GM19468 (cell line): ENCODE data around the gene CD300LG.
"Not testable (repeated sequence)": the region's sequence is repeated elsewhere in the genome, so short reads cannot be mapped to it uniquely, and the experiment has no call there.

Experiments used
- ATAC-seq: cut with Tn5 transposase; IDR thresholded peaks from one replicate; pipeline ENCODE4 v1.9.1; 2021; ENCODE audit warnings: mild to moderate bottlenecking, moderate library complexity, moderate number of reproducible peaks; ENCODE audit not compliant: unreplicated experiment; ENCODE audit errors: extremely low read depth

The CD300LG gene, protein sequence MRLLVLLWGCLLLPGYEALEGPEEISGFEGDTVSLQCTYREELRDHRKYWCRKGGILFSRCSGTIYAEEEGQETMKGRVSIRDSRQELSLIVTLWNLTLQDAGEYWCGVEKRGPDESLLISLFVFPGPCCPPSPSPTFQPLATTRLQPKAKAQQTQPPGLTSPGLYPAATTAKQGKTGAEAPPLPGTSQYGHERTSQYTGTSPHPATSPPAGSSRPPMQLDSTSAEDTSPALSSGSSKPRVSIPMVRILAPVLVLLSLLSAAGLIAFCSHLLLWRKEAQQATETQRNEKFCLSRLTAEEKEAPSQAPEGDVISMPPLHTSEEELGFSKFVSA

GRCh38 chr17:43846963-43847371, at the start of gene CD300LG:
TSS of gene CD300LG (plus strand) at chr17:43847176. CDS start at chr17:43847217, 41 bp downstream.
- no peak for ATAC-seq

DNA sequence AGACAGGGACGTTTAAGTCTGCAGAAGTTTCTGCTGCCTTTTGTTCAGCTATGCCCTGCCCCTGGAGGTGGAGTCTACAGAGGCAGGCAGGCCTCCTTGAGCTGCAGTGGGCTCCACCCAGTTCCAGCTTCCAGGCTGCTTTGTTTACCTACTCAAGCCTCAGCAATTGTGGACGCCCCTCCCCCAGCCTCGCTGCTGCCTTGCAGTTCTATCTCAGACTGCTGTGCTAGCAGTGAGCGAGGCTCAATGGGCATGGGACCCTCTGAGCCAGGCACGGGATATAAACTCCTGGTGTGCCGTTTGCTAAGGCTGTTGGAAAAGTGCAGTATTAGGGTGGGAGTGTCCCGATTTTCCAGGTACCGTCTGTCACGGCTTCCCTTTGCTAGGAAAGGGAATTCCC, 49.0 kb upstream of the CD300LG start:
- not testable (repeated sequence) for ATAC-seq

DNA sequence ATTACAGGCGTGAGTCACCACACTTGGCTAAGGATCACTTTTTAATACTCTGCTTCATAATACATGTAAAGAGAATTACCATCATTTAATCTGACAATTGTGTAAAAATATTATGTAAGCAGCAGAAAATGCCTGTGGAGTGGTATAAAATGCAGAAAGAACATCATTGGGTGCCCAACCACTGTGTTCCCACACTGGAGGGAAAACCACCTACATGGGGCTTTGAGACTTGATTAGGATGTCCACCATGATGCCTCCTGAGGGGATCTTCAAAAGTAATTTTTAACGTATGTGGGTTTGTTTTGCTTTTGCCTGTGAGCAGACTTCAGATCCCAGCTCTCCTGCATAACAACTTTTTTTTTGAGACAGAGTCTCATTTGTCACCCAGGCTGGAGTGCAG, 47.9 kb upstream of the CD300LG start:
- ATAC-seq: no peak

GRCh38 chr17:43800736-43801135, 46.2 kb upstream of the CD300LG start:
- ATAC-seq: no peak

DNA sequence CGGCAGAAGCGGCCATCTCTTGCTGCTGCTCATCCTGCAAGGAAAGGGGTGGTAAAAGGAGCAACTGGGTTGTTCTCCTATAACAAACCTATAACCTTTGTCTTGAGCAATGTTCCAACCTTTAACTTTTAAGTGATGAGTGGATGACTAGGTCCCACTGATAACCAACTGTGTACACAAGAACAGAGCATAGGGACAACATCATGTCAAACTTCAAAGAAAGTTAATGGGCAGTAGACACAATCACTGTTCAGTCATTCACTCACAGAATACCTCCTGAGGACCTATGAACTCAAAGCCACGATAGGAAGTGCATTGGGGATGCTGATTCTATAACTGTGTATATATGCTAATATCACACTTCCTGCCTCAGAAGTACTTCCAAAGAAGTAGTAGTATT, 45.1 kb upstream of the CD300LG start:
- ATAC-seq: no peak

DNA sequence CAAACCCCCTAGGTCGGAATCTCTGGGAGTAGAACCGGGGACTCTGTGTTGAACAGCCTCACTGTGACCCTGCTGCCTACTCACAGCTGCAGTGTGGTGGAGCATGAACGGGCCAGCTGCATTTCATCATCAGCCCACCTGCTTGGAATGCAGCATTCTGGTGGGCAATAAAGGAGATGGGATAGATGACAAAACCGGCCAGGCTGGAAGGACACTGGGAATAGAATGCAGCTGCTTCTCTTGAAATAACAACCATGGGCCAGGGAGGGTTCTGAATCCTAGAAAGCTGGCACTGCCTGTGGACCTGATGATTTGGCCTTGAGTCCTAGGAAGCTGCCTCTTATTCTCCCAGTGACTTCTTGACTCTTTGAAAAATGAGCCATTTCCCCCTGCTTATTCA, 43.2 kb upstream of the CD300LG start:
- ATAC-seq: no peak

- no peak for ATAC-seq
Measured at GRCh38 chr17:43805117-43805516, 41.9 kb upstream of the CD300LG start.

GRCh38 chr17:43808076-43808475, 38.9 kb upstream of the CD300LG start:
- ATAC-seq: no peak

GRCh38 chr17:43809121-43809520, 37.9 kb upstream of the CD300LG start:
- no peak for ATAC-seq

GRCh38 chr17:43810226-43810715, 36.7 kb upstream of the CD300LG start:
- no peak for ATAC-seq

DNA sequence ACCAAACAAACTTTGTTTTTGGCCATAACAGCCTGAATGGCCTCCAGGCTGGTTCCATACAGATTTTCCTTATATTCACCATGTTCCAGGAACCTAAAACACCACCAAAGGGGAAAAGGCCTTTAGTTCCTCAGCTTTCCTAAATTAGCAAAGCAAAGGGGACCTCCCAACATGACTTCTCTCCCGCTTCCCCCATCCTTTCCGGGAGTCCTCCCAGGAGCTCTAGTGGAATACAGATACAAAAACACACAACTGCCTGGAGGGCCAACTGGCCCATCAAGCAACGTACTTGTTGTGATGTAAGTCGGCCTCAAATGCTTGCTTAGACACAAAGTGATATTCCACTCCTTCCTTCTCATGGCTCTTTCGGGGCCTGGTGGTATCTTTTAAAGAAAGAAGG, 36.2 kb upstream of the CD300LG start:
- ATAC-seq: no peak

- ATAC-seq: no peak
Measured at GRCh38 chr17:43812396-43813265, 34.3 kb upstream of the CD300LG start.

DNA sequence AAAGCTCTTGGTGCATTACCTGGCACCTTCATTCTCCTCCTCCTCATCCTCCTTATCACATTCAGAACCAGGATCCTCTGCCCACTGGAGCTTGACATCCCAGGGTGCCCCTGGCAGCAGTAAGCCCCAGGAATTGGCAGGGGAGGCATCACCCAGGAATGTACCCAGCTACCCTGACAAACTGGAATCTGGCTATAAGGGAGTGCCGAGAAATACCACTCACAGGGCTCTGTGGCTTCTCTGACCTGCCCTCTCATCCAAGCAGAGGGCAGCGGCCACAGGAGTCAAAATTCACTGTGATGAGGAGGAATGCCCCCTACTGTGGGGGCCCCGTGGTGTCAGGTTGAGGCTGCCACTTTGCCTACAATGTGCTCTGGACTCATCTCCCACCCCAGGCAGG, 33.6 kb upstream of the CD300LG start:
- no peak for ATAC-seq

DNA sequence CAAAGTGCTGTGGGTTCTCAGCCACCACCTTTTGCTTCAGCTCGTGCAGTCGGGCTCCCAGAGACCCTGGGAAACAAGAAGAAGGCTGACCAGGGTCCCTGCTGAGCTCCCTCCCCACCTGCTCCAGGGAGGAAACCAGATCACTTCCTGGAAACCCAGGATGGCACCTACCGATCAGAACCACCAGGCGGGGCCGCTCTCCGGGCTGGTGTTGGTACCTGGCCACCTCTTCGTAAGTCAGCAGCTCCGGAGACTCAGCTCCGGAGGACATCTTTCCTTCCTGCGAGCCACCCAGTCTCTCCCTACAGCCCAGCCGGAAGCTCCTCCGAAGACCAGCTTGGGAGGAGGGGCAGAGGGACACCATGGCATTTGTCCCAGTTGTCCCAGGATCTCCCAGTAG, 33.0 kb upstream of the CD300LG start:
- no peak for ATAC-seq

DNA sequence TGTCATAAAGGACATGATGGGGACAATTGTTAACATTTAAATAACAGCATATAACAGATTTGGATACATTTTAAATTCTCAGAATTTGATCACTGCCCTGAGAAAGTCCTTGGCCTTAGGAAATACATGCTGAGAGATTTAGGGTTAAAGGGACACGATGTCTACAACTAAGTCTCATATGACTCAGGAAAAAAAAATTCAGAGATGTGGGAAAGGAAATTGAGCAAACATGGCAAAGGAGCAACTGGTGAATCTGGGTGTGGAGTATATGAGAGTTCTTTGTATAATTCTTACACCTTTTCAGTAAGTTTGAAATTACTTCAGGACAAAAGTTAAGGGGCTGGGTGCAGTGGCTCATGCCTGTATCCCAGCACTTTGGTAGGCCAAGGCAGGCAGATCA, 32.3 kb upstream of the CD300LG start:
- ATAC-seq: no peak

DNA sequence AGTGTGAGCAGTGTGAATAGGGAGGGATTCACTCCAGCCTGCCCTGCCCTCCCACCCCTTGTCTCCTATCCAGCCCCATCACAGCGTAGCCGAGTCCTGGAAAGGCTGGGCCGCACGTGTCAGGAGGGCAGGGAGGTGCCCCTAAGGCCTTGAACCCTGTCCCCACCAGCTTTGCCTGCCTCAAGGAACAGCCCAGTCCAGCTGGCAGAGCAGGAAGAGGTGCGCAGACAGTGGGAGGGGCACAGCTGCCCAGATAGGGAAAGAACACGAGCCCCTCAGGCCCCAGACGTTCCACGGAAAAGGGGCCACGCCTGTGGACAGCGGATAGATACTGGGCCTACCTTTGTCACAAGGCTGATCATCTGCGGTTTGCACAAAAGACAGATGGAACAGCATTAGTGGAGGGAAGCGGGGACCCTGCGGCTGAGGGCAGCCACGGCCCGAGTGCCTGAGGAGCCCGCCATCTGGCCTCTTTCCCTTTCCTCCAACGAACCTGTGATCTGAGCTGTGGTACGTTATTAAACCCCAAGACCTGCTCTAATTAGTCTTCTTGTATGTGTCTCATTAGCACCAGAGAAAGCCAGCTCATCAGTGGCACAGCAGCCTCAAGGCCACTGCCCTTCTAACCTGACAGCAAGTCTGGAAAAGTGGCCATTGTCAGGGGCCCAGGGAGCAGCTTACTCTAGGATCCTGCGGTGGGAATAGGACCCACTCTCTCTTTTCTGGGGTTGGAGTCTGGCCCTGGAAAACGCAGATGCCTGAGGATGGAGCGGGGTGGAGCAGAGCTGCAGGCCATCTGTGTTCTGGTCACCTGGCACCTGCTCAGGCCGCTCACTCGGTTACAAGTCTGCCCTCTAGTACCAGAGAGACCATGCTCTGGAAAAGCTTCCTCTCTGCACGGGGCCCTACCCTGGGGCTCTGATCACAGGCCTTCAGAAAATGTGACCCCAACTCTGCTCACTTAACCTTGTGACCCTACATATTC, 30.3 kb upstream of the CD300LG start:
- no peak for ATAC-seq

DNA sequence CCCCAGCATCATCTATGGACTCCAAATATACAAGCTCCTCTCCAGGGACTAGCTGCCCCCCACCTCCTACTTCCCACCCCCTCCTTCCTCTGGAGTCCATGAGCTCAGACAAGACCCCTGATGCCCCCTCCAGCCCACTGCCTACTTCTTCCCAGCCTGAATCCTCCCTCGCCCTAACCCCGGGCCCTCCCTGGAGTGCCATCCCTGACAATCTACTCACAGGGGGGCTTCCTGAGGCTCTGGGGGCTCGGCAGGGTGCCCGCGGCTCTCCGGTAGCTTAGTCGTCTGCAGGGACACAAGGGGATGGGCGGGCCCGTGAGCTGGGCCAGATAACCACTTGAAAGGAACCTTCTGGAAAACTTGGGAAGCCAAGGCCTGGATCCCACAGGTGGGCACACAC, 29.1 kb upstream of the CD300LG start:
- ATAC-seq: no peak

GRCh38 chr17:43818966-43819365, 28.0 kb upstream of the CD300LG start:
- ATAC-seq: no peak

GRCh38 chr17:43820759-43821158, 26.2 kb upstream of the CD300LG start:
- ATAC-seq: no peak

DNA sequence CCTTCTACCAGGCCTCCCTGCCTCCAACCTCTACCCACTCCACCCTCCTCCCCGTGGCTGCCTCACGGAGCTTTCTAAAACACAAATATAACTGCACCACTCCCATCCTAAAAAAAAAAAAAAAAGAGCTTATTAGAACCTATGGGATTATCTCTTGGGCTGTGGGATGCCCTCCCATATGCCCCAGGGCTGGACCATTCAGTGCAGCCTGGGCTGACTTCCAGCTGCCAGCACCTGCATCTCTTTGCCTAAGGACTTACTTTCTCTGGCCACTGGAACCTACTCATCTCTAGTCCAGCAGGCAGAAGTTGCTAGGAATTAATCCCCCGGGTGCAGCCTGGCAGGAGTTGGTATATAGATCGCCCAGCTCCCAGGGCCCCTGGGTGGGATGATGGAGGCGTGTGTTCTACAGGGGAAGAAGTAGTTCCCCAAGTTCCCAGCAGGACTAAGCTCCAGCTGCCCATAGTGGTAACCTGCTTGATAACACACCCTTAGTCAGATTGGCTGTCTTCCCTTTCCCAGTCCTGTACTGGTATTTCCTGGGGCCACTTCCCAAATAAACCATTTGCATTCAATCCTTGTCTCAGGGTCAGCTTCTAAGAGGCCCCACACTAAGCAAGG, 24.3 kb upstream of the CD300LG start:
- no peak for ATAC-seq
